K562 (cell line): ENCODE measurements around the gene TRMT112. TPM values are rescaled to one million over a fixed set of nuclear protein-coding genes. Genes with fewer than 3 reads are reported as not detected.

Experiments used
- CREB1 ChIP-seq, 2 experiments: sonication (generic) in 1 of 2; formaldehyde crosslinking in 1 of 2; IDR thresholded peaks; 2 replicates each; pipeline versions ENCODE4 v1.6.1 to v1.8.0; 2012 to 2022; ENCODE audit warnings: inconsistent platforms in 1 of 2, mild to moderate bottlenecking in 1 of 2, missing genetic modification reagents in 1 of 2, moderate library complexity in 1 of 2
- ETV1 ChIP-seq: fragments of 450-650 bp; conservative IDR thresholded peaks from 2 replicates; pipeline ENCODE4 v1.6.1; 2016; ENCODE audit warnings: missing genetic modification characterization, control low read depth, low read depth, missing compliant biosample characterization
- HDAC2 ChIP-seq: fragments of 450-650 bp; IDR thresholded peaks from 2 replicates; pipeline ENCODE4 v1.6.1; 2016; ENCODE audit warnings: mild to moderate bottlenecking
- NEUROD1 ChIP-seq: fragments of 150-350 bp; IDR thresholded peaks from 2 replicates; pipeline ENCODE4 v1.6.1; 2014; ENCODE audit warnings: borderline replicate concordance, low read length, low read depth; ENCODE audit not compliant: partially characterized antibody
- RNF2 ChIP-seq: sonication (generic); IDR thresholded peaks from 2 replicates; pipeline ENCODE4 v1.6.1; 2016
- ZNF311 ChIP-seq: fragments of 250-450 bp; sonication (Bioruptor Pico); IDR thresholded peaks from 2 replicates; pipeline ENCODE4 v1.4.0; 2020; ENCODE audit warnings: mild to moderate bottlenecking, moderate library complexity
- ZNF644 ChIP-seq: fragments of 200-800 bp; sonication (Bioruptor generic); IDR thresholded peaks from 2 replicates; pipeline ENCODE4 v1.6.1; 2016; ENCODE audit warnings: low read depth, missing genetic modification characterization, missing compliant biosample characterization
- polyA plus RNA-seq, 8 experiments: library from polyadenylated mRNA; depleted of rRNA in 4 of 8; stranded (reverse) in 5 of 8; unstranded in 3 of 8; fragments of >200 nt; fragmentation: Nextera tagmentation in 2 of 8; fragmentation: Illumina TruSeq in 1 of 8; extraction: Ambion mirVana in 2 of 8; extraction: Trizol in 1 of 8; gene quantifications; 2 replicates each; pipeline versions ENCODE4 v1.2.1 to v1.2.3, GENCODE V29; 2011 to 2014; ENCODE audit warnings: inconsistent platforms in 1 of 8, missing spikeins in 1 of 8
- total RNA-seq, 7 experiments: library from RNA; depleted of rRNA in 6 of 7; stranded (reverse); fragments of >200 nt in 6 of 7; fragmentation: Illumina TruSeq in 2 of 7; extraction: Trizol in 2 of 7; gene quantifications; 2 replicates each; pipeline versions ENCODE4 v1.2.1 to v1.2.3, GENCODE V29; 2011 to 2021; ENCODE audit warnings: low replicate concordance in 1 of 7
- TF ChIP-seq, protein P1 (sequence below): sonication (generic); formaldehyde crosslinking; IDR thresholded peaks from 2 replicates; pipeline ENCODE4 v1.8.1; 2023; ENCODE audit warnings: missing genetic modification reagents, mild to moderate bottlenecking, borderline replicate concordance
- TF ChIP-seq, protein P2 (sequence below): fragments of 450-650 bp; IDR thresholded peaks from 2 replicates; pipeline ENCODE4 v1.6.1; 2016
- TF ChIP-seq, protein P3 (sequence below): fragments of 450-650 bp; IDR thresholded peaks from 2 replicates; pipeline ENCODE4 v1.6.1; 2018; ENCODE audit warnings: mild to moderate bottlenecking, low read depth; ENCODE audit not compliant: partially characterized antibody
- TF ChIP-seq, protein P4 (sequence below): fragments of 450-650 bp; conservative IDR thresholded peaks from 2 replicates; pipeline ENCODE4 v1.6.1; 2016; ENCODE audit warnings: missing genetic modification characterization, low read depth, mild to moderate bottlenecking, missing compliant biosample characterization, moderate library complexity
- TF ChIP-seq, protein P5 (sequence below): fragments of 250-450 bp; sonication (Bioruptor Pico); IDR thresholded peaks from 2 replicates; pipeline ENCODE4 v1.8.0; 2022; ENCODE audit warnings: moderate library complexity, mild to moderate bottlenecking, inconsistent platforms
- TF ChIP-seq, protein P6 (sequence below): fragments of 200-800 bp; sonication (Bioruptor generic); IDR thresholded peaks from 2 replicates; pipeline ENCODE4 v1.6.1; 2017; ENCODE audit warnings: missing genetic modification characterization, missing compliant biosample characterization

The TRMT112 gene
- total and polyA plus RNA-seq, 9 of the 15 experiments (the other 6 are each of a cell fraction or from before 2014, with no cell fraction given), result 162 to 444 (median 300) TPM

DNA sequence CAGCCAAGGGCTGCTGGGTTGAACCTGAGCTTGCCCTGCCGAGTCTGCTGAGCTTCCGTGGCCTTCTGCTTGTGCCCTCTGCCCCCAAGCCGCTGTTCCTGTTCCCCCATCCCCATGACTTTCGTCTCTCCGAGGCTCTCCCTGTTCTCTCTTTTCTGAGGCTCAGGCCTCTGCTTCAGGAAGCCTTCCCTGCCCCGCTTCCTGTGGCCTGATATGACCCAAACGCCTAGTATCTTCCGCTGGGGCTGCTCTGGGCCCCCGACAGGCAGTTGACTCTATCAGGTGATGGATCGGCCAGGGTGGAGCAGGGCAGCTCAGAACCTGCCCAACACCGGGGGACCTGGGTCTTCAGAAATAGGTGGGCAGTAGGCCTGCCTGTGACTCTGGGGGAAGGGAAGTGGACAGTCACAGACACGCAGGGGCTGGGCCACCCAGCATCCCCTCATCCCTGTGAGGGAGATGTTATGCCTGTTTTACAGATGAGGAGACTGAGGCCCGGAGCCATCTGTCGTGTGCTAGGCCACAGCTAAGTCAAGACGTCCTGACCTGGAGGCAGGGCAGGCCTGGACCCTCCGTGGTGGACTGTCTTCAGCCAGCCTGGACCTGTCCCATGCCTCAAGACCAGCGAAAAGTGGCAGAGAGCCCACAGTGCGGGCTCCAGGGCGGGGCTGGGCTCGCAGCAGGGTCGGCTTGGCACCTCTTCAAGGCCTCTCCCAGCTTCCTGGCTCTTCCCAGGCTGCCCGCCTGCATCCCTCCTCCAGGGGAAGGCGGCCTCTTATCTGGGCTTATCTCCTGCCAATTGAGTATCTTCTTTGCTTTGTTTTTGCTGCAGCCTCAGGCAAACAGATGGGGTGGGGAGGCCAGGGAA, 49.1 kb downstream of the TRMT112 start (continued):
- TF ChIP-seq, protein P1, sequence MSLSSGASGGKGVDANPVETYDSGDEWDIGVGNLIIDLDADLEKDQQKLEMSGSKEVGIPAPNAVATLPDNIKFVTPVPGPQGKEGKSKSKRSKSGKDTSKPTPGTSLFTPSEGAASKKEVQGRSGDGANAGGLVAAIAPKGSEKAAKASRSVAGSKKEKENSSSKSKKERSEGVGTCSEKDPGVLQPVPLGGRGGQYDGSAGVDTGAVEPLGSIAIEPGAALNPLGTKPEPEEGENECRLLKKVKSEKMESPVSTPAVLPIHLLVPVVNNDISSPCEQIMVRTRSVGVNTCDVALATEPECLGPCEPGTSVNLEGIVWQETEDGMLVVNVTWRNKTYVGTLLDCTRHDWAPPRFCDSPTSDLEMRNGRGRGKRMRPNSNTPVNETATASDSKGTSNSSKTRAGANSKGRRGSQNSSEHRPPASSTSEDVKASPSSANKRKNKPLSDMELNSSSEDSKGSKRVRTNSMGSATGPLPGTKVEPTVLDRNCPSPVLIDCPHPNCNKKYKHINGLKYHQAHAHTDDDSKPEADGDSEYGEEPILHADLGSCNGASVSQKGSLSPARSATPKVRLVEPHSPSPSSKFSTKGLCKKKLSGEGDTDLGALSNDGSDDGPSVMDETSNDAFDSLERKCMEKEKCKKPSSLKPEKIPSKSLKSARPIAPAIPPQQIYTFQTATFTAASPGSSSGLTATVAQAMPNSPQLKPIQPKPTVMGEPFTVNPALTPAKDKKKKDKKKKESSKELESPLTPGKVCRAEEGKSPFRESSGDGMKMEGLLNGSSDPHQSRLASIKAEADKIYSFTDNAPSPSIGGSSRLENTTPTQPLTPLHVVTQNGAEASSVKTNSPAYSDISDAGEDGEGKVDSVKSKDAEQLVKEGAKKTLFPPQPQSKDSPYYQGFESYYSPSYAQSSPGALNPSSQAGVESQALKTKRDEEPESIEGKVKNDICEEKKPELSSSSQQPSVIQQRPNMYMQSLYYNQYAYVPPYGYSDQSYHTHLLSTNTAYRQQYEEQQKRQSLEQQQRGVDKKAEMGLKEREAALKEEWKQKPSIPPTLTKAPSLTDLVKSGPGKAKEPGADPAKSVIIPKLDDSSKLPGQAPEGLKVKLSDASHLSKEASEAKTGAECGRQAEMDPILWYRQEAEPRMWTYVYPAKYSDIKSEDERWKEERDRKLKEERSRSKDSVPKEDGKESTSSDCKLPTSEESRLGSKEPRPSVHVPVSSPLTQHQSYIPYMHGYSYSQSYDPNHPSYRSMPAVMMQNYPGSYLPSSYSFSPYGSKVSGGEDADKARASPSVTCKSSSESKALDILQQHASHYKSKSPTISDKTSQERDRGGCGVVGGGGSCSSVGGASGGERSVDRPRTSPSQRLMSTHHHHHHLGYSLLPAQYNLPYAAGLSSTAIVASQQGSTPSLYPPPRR (CRISPR knock-in tag), result 0 out of 2 replicates have a peak, but pooled peaks have one; percentile 19
- TF ChIP-seq, protein P2, sequence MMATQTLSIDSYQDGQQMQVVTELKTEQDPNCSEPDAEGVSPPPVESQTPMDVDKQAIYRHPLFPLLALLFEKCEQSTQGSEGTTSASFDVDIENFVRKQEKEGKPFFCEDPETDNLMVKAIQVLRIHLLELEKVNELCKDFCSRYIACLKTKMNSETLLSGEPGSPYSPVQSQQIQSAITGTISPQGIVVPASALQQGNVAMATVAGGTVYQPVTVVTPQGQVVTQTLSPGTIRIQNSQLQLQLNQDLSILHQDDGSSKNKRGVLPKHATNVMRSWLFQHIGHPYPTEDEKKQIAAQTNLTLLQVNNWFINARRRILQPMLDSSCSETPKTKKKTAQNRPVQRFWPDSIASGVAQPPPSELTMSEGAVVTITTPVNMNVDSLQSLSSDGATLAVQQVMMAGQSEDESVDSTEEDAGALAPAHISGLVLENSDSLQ, result peak; percentile 26; the same call in 1 of the 2 replicates
- TF ChIP-seq, protein P3, sequence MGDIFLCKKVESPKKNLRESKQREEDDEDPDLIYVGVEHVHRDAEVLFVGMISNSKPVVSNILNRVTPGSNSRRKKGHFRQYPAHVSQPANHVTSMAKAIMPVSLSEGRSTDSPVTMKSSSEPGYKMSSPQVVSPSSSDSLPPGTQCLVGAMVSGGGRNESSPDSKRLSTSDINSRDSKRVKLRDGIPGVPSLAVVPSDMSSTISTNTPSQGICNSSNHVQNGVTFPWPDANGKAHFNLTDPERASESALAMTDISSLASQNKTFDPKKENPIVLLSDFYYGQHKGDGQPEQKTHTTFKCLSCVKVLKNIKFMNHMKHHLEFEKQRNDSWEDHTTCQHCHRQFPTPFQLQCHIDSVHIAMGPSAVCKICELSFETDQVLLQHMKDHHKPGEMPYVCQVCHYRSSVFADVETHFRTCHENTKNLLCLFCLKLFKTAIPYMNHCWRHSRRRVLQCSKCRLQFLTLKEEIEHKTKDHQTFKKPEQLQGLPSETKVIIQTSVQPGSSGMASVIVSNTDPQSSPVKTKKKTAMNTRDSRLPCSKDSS, result no peak
- TF ChIP-seq NEUROD1 (peak; percentile 28), CREB1 (IDR thresholded peaks at IDR 0.05) (0 out of 2 replicates have a peak, but pooled peaks have one; percentile 11), CREB1 (CRISPR knock-in tag; IDR thresholded peaks at IDR 0.05) (no peak), ZNF311 (no peak), RNF2 (peak; percentile 31; the same call in 1 of the 2 replicates), ZNF644 (no peak), ETV1 (tag) (peak; percentile 90), HDAC2 (peak; percentile 31; the same call in 1 of the 2 replicates)
- TF ChIP-seq, protein P4, sequence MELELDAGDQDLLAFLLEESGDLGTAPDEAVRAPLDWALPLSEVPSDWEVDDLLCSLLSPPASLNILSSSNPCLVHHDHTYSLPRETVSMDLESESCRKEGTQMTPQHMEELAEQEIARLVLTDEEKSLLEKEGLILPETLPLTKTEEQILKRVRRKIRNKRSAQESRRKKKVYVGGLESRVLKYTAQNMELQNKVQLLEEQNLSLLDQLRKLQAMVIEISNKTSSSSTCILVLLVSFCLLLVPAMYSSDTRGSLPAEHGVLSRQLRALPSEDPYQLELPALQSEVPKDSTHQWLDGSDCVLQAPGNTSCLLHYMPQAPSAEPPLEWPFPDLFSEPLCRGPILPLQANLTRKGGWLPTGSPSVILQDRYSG, result 0 out of 2 replicates have a peak, but pooled peaks have one; percentile 32
- TF ChIP-seq, protein P5, sequence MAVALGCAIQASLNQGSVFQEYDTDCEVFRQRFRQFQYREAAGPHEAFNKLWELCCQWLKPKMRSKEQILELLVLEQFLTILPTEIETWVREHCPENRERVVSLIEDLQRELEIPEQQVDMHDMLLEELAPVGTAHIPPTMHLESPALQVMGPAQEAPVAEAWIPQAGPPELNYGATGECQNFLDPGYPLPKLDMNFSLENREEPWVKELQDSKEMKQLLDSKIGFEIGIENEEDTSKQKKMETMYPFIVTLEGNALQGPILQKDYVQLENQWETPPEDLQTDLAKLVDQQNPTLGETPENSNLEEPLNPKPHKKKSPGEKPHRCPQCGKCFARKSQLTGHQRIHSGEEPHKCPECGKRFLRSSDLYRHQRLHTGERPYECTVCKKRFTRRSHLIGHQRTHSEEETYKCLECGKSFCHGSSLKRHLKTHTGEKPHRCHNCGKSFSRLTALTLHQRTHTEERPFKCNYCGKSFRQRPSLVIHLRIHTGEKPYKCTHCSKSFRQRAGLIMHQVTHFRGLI (CRISPR knock-in tag), result no peak
- TF ChIP-seq, protein P6, sequence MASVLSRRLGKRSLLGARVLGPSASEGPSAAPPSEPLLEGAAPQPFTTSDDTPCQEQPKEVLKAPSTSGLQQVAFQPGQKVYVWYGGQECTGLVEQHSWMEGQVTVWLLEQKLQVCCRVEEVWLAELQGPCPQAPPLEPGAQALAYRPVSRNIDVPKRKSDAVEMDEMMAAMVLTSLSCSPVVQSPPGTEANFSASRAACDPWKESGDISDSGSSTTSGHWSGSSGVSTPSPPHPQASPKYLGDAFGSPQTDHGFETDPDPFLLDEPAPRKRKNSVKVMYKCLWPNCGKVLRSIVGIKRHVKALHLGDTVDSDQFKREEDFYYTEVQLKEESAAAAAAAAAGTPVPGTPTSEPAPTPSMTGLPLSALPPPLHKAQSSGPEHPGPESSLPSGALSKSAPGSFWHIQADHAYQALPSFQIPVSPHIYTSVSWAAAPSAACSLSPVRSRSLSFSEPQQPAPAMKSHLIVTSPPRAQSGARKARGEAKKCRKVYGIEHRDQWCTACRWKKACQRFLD (CRISPR knock-in tag), result peak; percentile 4; the same call in 1 of the 2 replicates
